SK-N-SH treated with all-trans-retinoic acid at 6 μM for 48 hours (cell line): ENCODE data around the gene MYNN.

Experiments used
- ARNTL ChIP-seq: fragments of 450-650 bp; formaldehyde crosslinking; IDR thresholded peaks from 2 replicates; pipeline ENCODE4 v1.5.0; 2020; ENCODE audit warnings: low read depth, mild to moderate bottlenecking, moderate library complexity, borderline replicate concordance
- CSDC2 ChIP-seq: fragments of 250-450 bp; sonication (Bioruptor Pico); IDR thresholded peaks from 2 replicates; pipeline ENCODE4 v1.5.0; 2020; ENCODE audit warnings: mild to moderate bottlenecking, moderate library complexity
- ESRRG ChIP-seq: fragments of 250-450 bp; sonication (Bioruptor Pico); IDR thresholded peaks from 2 replicates; pipeline ENCODE4 v1.6.1; 2021; ENCODE audit warnings: mild to moderate bottlenecking
- GLIS3 ChIP-seq: fragments of 250-450 bp; sonication (Bioruptor Pico); IDR thresholded peaks from 2 replicates; pipeline ENCODE4 v1.5.0; 2020; ENCODE audit warnings: mild to moderate bottlenecking, moderate library complexity
- PATZ1 ChIP-seq: fragments of 250-450 bp; sonication (Bioruptor Pico); IDR thresholded peaks from 2 replicates; pipeline ENCODE4 v1.8.0; 2020; ENCODE audit warnings: mild to moderate bottlenecking, moderate library complexity, borderline replicate concordance
- PPARA ChIP-seq: fragments of 250-450 bp; sonication (Bioruptor Pico); IDR thresholded peaks from 2 replicates; pipeline ENCODE4 v1.5.0; 2020; ENCODE audit warnings: mild to moderate bottlenecking, borderline replicate concordance
- ZNF565 ChIP-seq: fragments of 450-650 bp; formaldehyde crosslinking; conservative IDR thresholded peaks from 2 replicates; pipeline ENCODE4 v1.5.0; 2020; ENCODE audit warnings: low read depth, mild to moderate bottlenecking, moderate library complexity
- ZNF70 ChIP-seq: fragments of 450-650 bp; formaldehyde crosslinking; IDR thresholded peaks from 2 replicates; pipeline ENCODE4 v1.5.0; 2020; ENCODE audit warnings: mild to moderate bottlenecking, moderate library complexity

- TF ChIP-seq GLIS3 (CRISPR knock-in tag), result no peak
- no peak for TF ChIP-seq ZNF70 (CRISPR knock-in tag)
- TF ChIP-seq ARNTL (CRISPR knock-in tag), result no peak
- no peak for TF ChIP-seq ZNF565 (CRISPR knock-in tag)
- no peak for TF ChIP-seq PATZ1 (CRISPR knock-in tag)
- TF ChIP-seq PPARA (CRISPR knock-in tag), result no peak
- no peak for TF ChIP-seq CSDC2 (CRISPR knock-in tag)
- no peak for TF ChIP-seq ESRRG (CRISPR knock-in tag)
Measured at GRCh38 chr3:169781209-169781855, 8.1 kb downstream of the MYNN start.
